IMR-90 (cell line): Measurements from ENCODE around the gene AKR1A1. TPM values are rescaled to one million over a fixed set of nuclear protein-coding genes. Genes with fewer than 3 reads are reported as not detected.

Source experiments
- ATAC-seq: fragments of 200-7000 bp; cut with Tn5 transposase; 2 replicates; pipeline ENCODE4 v1.9.1; 2020; ENCODE audit warnings: low read depth, mild to moderate bottlenecking, moderate library complexity
- BruUV-seq: library from RNA; stranded (reverse); fragments of 400-500 nt; replicated peaks from 2 replicates; lab custom pipeline; 2021; lab: Mats Ljungman, UMichigan
- CTCF ChIA-PET: fragments of 300-600 bp; formaldehyde crosslinking; extraction: SDS; loops from one replicate; lab custom pipeline; 2021; ENCODE audit warnings: antibody characterized with exemption; lab: Yijun Ruan, JAX
- POLR2A ChIA-PET: fragments of 300-600 bp; sonication (Branson Sonifier 250); formaldehyde crosslinking; loops from one replicate; lab custom pipeline; 2022; ENCODE audit warnings: antibody characterized with exemption; ENCODE audit not compliant: unreplicated experiment; lab: Charles Lee
- DNase-seq: peaks from one replicate; pipeline ENCODE4 v3.0.0; 2013
- H2AFZ ChIP-seq: replicated peaks from 2 replicates; pipeline ENCODE3; 2013; ENCODE audit warnings: low read length, mild to moderate bottlenecking; ENCODE audit not compliant: poor library complexity
- H2AK5ac ChIP-seq: 2 replicates; pipeline ENCODE4 v1.6.1; 2013; ENCODE audit warnings: low read depth, low read length, inconsistent platforms
- H2AK9ac ChIP-seq: replicated peaks from 2 replicates; pipeline ENCODE3; 2013; ENCODE audit warnings: mild to moderate bottlenecking, low read depth, low read length, moderate library complexity; ENCODE audit not compliant: poor library complexity
- H2BK120ac ChIP-seq: 2 replicates; pipeline ENCODE4 v1.6.1; 2013; ENCODE audit warnings: low read depth, low read length, inconsistent platforms
- H2BK15ac ChIP-seq: 3 replicates; pipeline ENCODE4 v1.6.1; 2013; ENCODE audit warnings: low read depth, low read length, inconsistent platforms
- H2BK20ac ChIP-seq: 2 replicates; pipeline ENCODE4 v1.6.1; 2013; ENCODE audit warnings: low read depth, mild to moderate bottlenecking, inconsistent platforms, low read length, moderate library complexity
- H2BK5ac ChIP-seq: 2 replicates; pipeline ENCODE4 v1.6.1; 2013; ENCODE audit warnings: mild to moderate bottlenecking, low read depth, low read length, inconsistent platforms; ENCODE audit not compliant: poor library complexity, severe bottlenecking
- H3K14ac ChIP-seq: replicated peaks from 2 replicates; pipeline ENCODE4 v1.6.1; 2013; ENCODE audit warnings: low read depth, low read length, inconsistent platforms
- H3K18ac ChIP-seq: 2 replicates; pipeline ENCODE4 v1.6.1; 2013; ENCODE audit warnings: low read depth, low read length, control low read depth
- H3K23ac ChIP-seq: 2 replicates; pipeline ENCODE4 v1.6.1; 2013; ENCODE audit warnings: low read depth, low read length, inconsistent platforms
- H3K27ac ChIP-seq: 2 replicates; pipeline ENCODE4 v1.5.1; 2013; ENCODE audit warnings: mild to moderate bottlenecking, control low read depth, low read length; ENCODE audit not compliant: insufficient read depth
- H3K27me3 ChIP-seq: 2 replicates; pipeline ENCODE4 v1.6.1; 2013; ENCODE audit warnings: low read length; ENCODE audit not compliant: control insufficient read depth, insufficient read depth
- H3K36me3 ChIP-seq: 2 replicates; pipeline ENCODE4 v1.6.1; 2013; ENCODE audit warnings: low read length, mixed read lengths; ENCODE audit not compliant: control insufficient read depth, insufficient read depth
- H3K4ac ChIP-seq: 2 replicates; pipeline ENCODE4 v1.6.1; 2013; ENCODE audit warnings: low read depth, low read length, inconsistent platforms
- H3K4me1 ChIP-seq: 2 replicates; pipeline ENCODE4 v1.6.1; 2013; ENCODE audit warnings: low read length, mixed read lengths; ENCODE audit not compliant: control insufficient read depth, insufficient read depth
- H3K4me2 ChIP-seq: 2 replicates; pipeline ENCODE4 v1.6.1; 2013; ENCODE audit warnings: low read depth, mild to moderate bottlenecking, control low read depth, low read length, moderate library complexity
- H3K4me3 ChIP-seq: 2 replicates; pipeline ENCODE4 v1.5.1; 2013; ENCODE audit warnings: low read depth, mild to moderate bottlenecking, control low read depth, low read length, moderate library complexity; ENCODE audit not compliant: insufficient read depth
- H3K56ac ChIP-seq: 2 replicates; pipeline ENCODE4 v1.6.1; 2013; ENCODE audit warnings: low read length, inconsistent platforms; ENCODE audit not compliant: insufficient read depth; ENCODE audit errors: extremely low read depth
- H3K79me1 ChIP-seq, 2 experiments: 2 replicates each; pipeline ENCODE4 v1.6.1; 2013; ENCODE audit warnings: low read length in 2 of 2, inconsistent platforms in 1 of 2, low read depth in 1 of 2
- H3K9ac ChIP-seq: 2 replicates; pipeline ENCODE4 v1.6.1; 2013; ENCODE audit warnings: low read depth, low read length, control low read depth
- H3K9me1 ChIP-seq: 2 replicates; pipeline ENCODE4 v1.6.1; 2013; ENCODE audit warnings: low read length, inconsistent platforms; ENCODE audit not compliant: insufficient read depth
- H3K9me3 ChIP-seq: 2 replicates; pipeline ENCODE4 v1.6.1; 2013; ENCODE audit warnings: low read length; ENCODE audit not compliant: control insufficient read depth, insufficient read depth
- H4K20me1 ChIP-seq: 2 replicates; pipeline ENCODE4 v1.6.1; 2013; ENCODE audit warnings: low read length, inconsistent platforms; ENCODE audit not compliant: insufficient read depth
- H4K5ac ChIP-seq: 2 replicates; pipeline ENCODE4 v1.6.1; 2013; ENCODE audit warnings: mild to moderate bottlenecking, low read depth, low read length, control low read depth
- H4K8ac ChIP-seq, 2 experiments: 2 replicates each; pipeline ENCODE4 v1.6.1; 2013; ENCODE audit warnings: low read depth in 2 of 2, low read length in 2 of 2, control low read depth in 1 of 2, inconsistent platforms in 1 of 2
- H4K91ac ChIP-seq: 2 replicates; pipeline ENCODE4 v1.6.1; 2013; ENCODE audit warnings: low read depth, low read length, inconsistent platforms; ENCODE audit not compliant: insufficient read depth
- CEBPB ChIP-seq: IDR thresholded peaks from 2 replicates; pipeline ENCODE4 v1.6.1; 2012; ENCODE audit warnings: low read depth, low read length, improper control_type of control experiment
- CHD1 ChIP-seq: IDR thresholded peaks from 2 replicates; pipeline ENCODE4 v1.6.1; 2012; ENCODE audit warnings: low read depth, low read length, improper control_type of control experiment
- MAFK ChIP-seq: IDR thresholded peaks from 2 replicates; pipeline ENCODE4 v1.6.1; 2012; ENCODE audit warnings: low read depth, low read length, improper control_type of control experiment
- WGBS, 2 experiments: methylation state at CpG; one replicate each; pipeline versions ENCODE4 v1.1.5 to v1.1.7; 2013; ENCODE audit warnings: missing lambda C conversion rate in 2 of 2; ENCODE audit not compliant: insufficient read length in 1 of 2; ENCODE audit errors: extremely low coverage in 2 of 2; 5-methylcytosine and 5-hydroxymethylcytosine counted together
- dilution Hi-C: fragments of 300-500 bp; cut with HindIII; formaldehyde crosslinking; loops from one replicate; pipeline ENCODE4 v1.14.3; 2018; ENCODE audit warnings: low sequenced_read_pairs; ENCODE audit not compliant: unreplicated experiment
- in situ Hi-C: fragments of 300-500 bp; cut with MboI; formaldehyde crosslinking; loops from 3 replicates; pipeline ENCODE4 v1.14.3; 2019; ENCODE audit warnings: low sequenced_read_pairs, inconsistent platforms, mixed read lengths
- intact Hi-C: fragments of 100-400 bp; cut with micrococcal nuclease; formaldehyde crosslinking; loops from 2 replicates; pipeline ENCODE4 v1.10.0; 2022
- polyA plus RNA-seq, 3 experiments: library from polyadenylated mRNA; depleted of rRNA; stranded (reverse); fragments of >200 nt; gene quantifications; 2 replicates each; pipeline ENCODE4 v1.2.3, GENCODE V29; 2012; ENCODE audit warnings: low replicate concordance in 1 of 3
- total RNA-seq: library from RNA; depleted of rRNA; stranded (reverse); fragments of >200 nt; gene quantifications from 2 replicates; pipeline ENCODE4 v1.2.3, GENCODE V29; 2012

Gene AKR1A1
- total and polyA plus RNA-seq, 2 of the 4 experiments (the other 2 are of a cell fraction), result 141 to 151 TPM

DNA sequence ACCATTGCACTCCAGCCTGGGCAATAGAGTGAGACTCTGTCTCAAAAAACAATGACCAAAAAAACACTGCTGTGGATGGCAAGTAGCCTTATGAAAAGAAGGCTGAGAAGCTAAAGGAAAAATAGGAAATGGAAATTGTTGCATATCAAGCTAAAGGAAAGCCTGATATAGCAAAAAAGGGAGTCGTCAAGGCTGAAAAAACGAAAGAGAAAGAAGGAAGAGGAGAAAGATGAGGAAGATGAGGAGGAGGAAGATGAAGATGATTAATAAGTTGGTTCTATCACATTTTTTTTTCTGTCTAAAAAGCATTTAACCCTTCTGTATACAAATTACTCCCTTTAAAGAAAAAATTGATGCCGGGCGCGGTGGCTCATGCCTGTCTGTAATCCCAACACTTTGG lies 18.8 kb upstream of the AKR1A1 start:
- H4K91ac ChIP-seq, result no peak overlapping the region
- H3K4me1 ChIP-seq, result no peaks in the 10 kb centered on the region
- CTCF ChIA-PET, result interaction anchor here (0.6 kb wide), 1 partner anchor 12 kb away, joined by 5 read pairs; no protein-coding TSS in a partner anchor
- whole genome bisulfite sequencing, 2 experiments, result 100% methylated on average over 1 of the region's 5 CpGs; no CpG with 5 or more reads in 1 of the 2 experiments
- no peak overlapping the region for H2BK5ac ChIP-seq
- no peak overlapping the region for H3K4me3 ChIP-seq
- no peak overlapping the region for H2BK15ac ChIP-seq
- H3K9ac ChIP-seq, result no peak overlapping the region
- no peaks in the 10 kb centered on the region for H3K36me3 ChIP-seq
- dilution Hi-C loops, result no loop called here
- H3K9me1 ChIP-seq, result no peaks in the 10 kb centered on the region
- no peak overlapping the region for H2AK5ac ChIP-seq
- no peak overlapping the region for H3K4me2 ChIP-seq
- no peak overlapping the region for H3K14ac ChIP-seq
- no peak overlapping the region for H2BK120ac ChIP-seq
- H2BK20ac ChIP-seq, result no peak overlapping the region
- in situ Hi-C loops, result no loop called here
- no peaks in the 10 kb centered on the region for H3K9me3 ChIP-seq
- POLR2A ChIA-PET, result interaction anchor here (0.6 kb wide), 1 partner anchor 14 kb away, joined by 4 read pairs; no protein-coding TSS in a partner anchor
- H3K27ac ChIP-seq, result no peak overlapping the region
- no peak for ATAC-seq
- H4K8ac ChIP-seq, result no peak overlapping the region
- H3K56ac ChIP-seq, result no peak overlapping the region
- no peaks in the 10 kb centered on the region for H3K27me3 ChIP-seq
- H4K5ac ChIP-seq, result no peak overlapping the region
- no peak overlapping the region for H3K4ac ChIP-seq
- DNase-seq, result no peak
- no TSS peak for BruUV-seq
- H3K79me1 ChIP-seq, result no peaks in the 10 kb centered on the region
- H3K18ac ChIP-seq, result no peak overlapping the region
- no peak overlapping the region for H2AFZ ChIP-seq
- intact Hi-C loops, result no loop called here
- TF ChIP-seq CEBPB (no peak), MAFK (no peak), CHD1 (no peak)
- H3K23ac ChIP-seq, result no peak overlapping the region
- no peaks in the 10 kb centered on the region for H4K20me1 ChIP-seq
- no peak overlapping the region for H2AK9ac ChIP-seq
